H9 (cell line): Measurements from ENCODE around the gene TPD52L2. TPM values are rescaled to one million over a fixed set of nuclear protein-coding genes. Genes with fewer than 3 reads are reported as not detected.
"Not testable (repeated sequence)": the region's sequence is repeated elsewhere in the genome, so short reads cannot be mapped to it uniquely, and the experiment has no call there.

Experiments used
- DNase-seq: peaks from one replicate; pipeline ENCODE4 v3.0.0-alpha.2; 2017
- H2AFZ ChIP-seq: one replicate; pipeline ENCODE4 v1.6.1; 2013; ENCODE audit warnings: mild to moderate bottlenecking, low read length, control low read depth, moderate library complexity
- H2AK5ac ChIP-seq: 2 replicates; pipeline ENCODE4 v1.6.1; 2013; ENCODE audit warnings: low read length, control low read depth, mixed read lengths; ENCODE audit not compliant: insufficient read length
- H2BK120ac ChIP-seq: one replicate; pipeline ENCODE4 v1.6.1; 2013; ENCODE audit warnings: low read depth, mild to moderate bottlenecking, low read length, control low read depth, inconsistent platforms; ENCODE audit not compliant: poor library complexity, severe bottlenecking
- H2BK12ac ChIP-seq: 2 replicates; pipeline ENCODE4 v1.6.1; 2013; ENCODE audit warnings: low read length, control low read depth, mixed read lengths, low read depth; ENCODE audit not compliant: insufficient read length
- H2BK15ac ChIP-seq: 2 replicates; pipeline ENCODE4 v1.6.1; 2013; ENCODE audit warnings: low read depth, low read length, control low read depth
- H2BK20ac ChIP-seq: one replicate; pipeline ENCODE4 v1.6.1; 2013; ENCODE audit warnings: low read depth, mild to moderate bottlenecking, low read length, control low read depth, inconsistent platforms; ENCODE audit not compliant: poor library complexity, severe bottlenecking
- H2BK5ac ChIP-seq: 2 replicates; pipeline ENCODE4 v1.6.1; 2013; ENCODE audit warnings: low read length, control low read depth, mixed read lengths; ENCODE audit not compliant: insufficient read length
- H3K14ac ChIP-seq: 2 replicates; pipeline ENCODE4 v1.6.1; 2013; ENCODE audit warnings: low read length, control low read depth; ENCODE audit not compliant: insufficient read depth
- H3K18ac ChIP-seq: 2 replicates; pipeline ENCODE4 v1.6.1; 2013; ENCODE audit warnings: low read depth, mild to moderate bottlenecking, mixed read lengths, low read length, control low read depth; ENCODE audit not compliant: insufficient read length
- H3K23ac ChIP-seq: 2 replicates; pipeline ENCODE4 v1.6.1; 2013; ENCODE audit warnings: low read length, control low read depth, mixed read lengths, low read depth; ENCODE audit not compliant: insufficient read length
- H3K23me2 ChIP-seq: 2 replicates; pipeline ENCODE4 v1.6.1; 2013; ENCODE audit warnings: low read depth, mild to moderate bottlenecking, mixed read lengths, low read length, control low read depth; ENCODE audit not compliant: insufficient read length, poor library complexity, severe bottlenecking
- H3K27ac ChIP-seq: 2 replicates; pipeline ENCODE4 v1.5.1; 2013; ENCODE audit warnings: low read length, control low read depth, mixed read lengths, low read depth; ENCODE audit not compliant: insufficient read length
- H3K27me3 ChIP-seq: 2 replicates; pipeline ENCODE4 v1.6.1; 2013; ENCODE audit warnings: low read length, control low read depth, inconsistent platforms; ENCODE audit not compliant: insufficient read depth
- H3K4ac ChIP-seq: 2 replicates; pipeline ENCODE4 v1.6.1; 2013; ENCODE audit warnings: low read depth, mild to moderate bottlenecking, control low read depth, inconsistent platforms, low read length, moderate library complexity
- H3K4me1 ChIP-seq: 2 replicates; pipeline ENCODE4 v1.6.1; 2013; ENCODE audit warnings: low read length, control low read depth, inconsistent platforms; ENCODE audit not compliant: insufficient read depth
- H3K4me2 ChIP-seq: 2 replicates; pipeline ENCODE4 v1.6.1; 2013; ENCODE audit warnings: low read length, control low read depth, mixed read lengths; ENCODE audit not compliant: insufficient read length, insufficient read depth
- H3K56ac ChIP-seq: 2 replicates; pipeline ENCODE4 v1.6.1; 2013; ENCODE audit warnings: low read depth, mild to moderate bottlenecking, mixed read lengths, low read length, control low read depth; ENCODE audit not compliant: insufficient read length
- H3K79me1 ChIP-seq: 2 replicates; pipeline ENCODE4 v1.6.1; 2013; ENCODE audit warnings: low read depth, mild to moderate bottlenecking, moderate library complexity, low read length, control low read depth, inconsistent platforms; ENCODE audit not compliant: insufficient read depth, poor library complexity, severe bottlenecking
- H3K79me2 ChIP-seq: 2 replicates; pipeline ENCODE4 v1.6.1; 2013; ENCODE audit warnings: low read length, control low read depth, inconsistent platforms; ENCODE audit not compliant: insufficient read depth
- H3K9ac ChIP-seq: 2 replicates; pipeline ENCODE4 v1.6.1; 2013; ENCODE audit warnings: low read length, control low read depth, mixed read lengths; ENCODE audit not compliant: insufficient read length; ENCODE audit errors: extremely low read depth
- H3K9me3 ChIP-seq: one replicate; pipeline ENCODE4 v1.6.1; 2013; ENCODE audit warnings: low read depth, low read length, inconsistent platforms; ENCODE audit not compliant: control insufficient read depth
- H3T11ph ChIP-seq: one replicate; pipeline ENCODE4 v1.6.1; 2013; ENCODE audit warnings: mild to moderate bottlenecking, low read length, control low read depth, inconsistent platforms
- H4K20me1 ChIP-seq: one replicate; pipeline ENCODE4 v1.6.1; 2013; ENCODE audit not compliant: control insufficient read depth, insufficient read length, insufficient read depth
- H4K5ac ChIP-seq: 2 replicates; pipeline ENCODE4 v1.6.1; 2013; ENCODE audit warnings: low read depth, mild to moderate bottlenecking, mixed read lengths, low read length, control low read depth; ENCODE audit not compliant: insufficient read length
- H4K8ac ChIP-seq: replicated peaks from 2 replicates; pipeline ENCODE4 v1.6.1; 2013; ENCODE audit warnings: low read length, control low read depth, mixed read lengths, low read depth; ENCODE audit not compliant: insufficient read length
- H4K91ac ChIP-seq: 2 replicates; pipeline ENCODE4 v1.6.1; 2013; ENCODE audit warnings: low read depth, mild to moderate bottlenecking, moderate library complexity, mixed read lengths, low read length, control low read depth; ENCODE audit not compliant: insufficient read length
- H3K27ac Mint-ChIP-seq, 3 experiments: 2 replicates in 2 of 3; 3 replicates in 1 of 3; pipeline ENCODE4 v1.8.0; 2020 to 2021; ENCODE audit warnings: mixed read lengths in 3 of 3, mild to moderate bottlenecking in 1 of 3, moderate library complexity in 1 of 3
- H3K27me3 Mint-ChIP-seq: 2 replicates; pipeline ENCODE4 v1.8.0; 2021; ENCODE audit warnings: low read depth, mild to moderate bottlenecking, moderate library complexity, mixed read lengths
- H3K36me3 Mint-ChIP-seq, 3 experiments: 2 replicates in 2 of 3; 3 replicates in 1 of 3; pipeline ENCODE4 v1.8.0; 2020 to 2021; ENCODE audit warnings: low read depth in 3 of 3, mixed read lengths in 3 of 3; ENCODE audit not compliant: insufficient read depth in 1 of 3
- H3K4me1 Mint-ChIP-seq, 2 experiments: 2 replicates each; pipeline ENCODE4 v1.8.0; 2020; ENCODE audit warnings: mixed read lengths in 2 of 2
- H3K4me3 Mint-ChIP-seq, 2 experiments: 2 replicates in 1 of 2; 3 replicates in 1 of 2; pipeline ENCODE4 v1.8.0; 2020 to 2021; ENCODE audit warnings: mild to moderate bottlenecking in 2 of 2, mixed read lengths in 2 of 2, moderate library complexity in 1 of 2
- H3K9me3 Mint-ChIP-seq, 2 experiments: 2 replicates in 1 of 2; 3 replicates in 1 of 2; pipeline ENCODE4 v1.8.0; 2020; ENCODE audit warnings: mild to moderate bottlenecking in 2 of 2, mixed read lengths in 2 of 2, moderate library complexity in 1 of 2
- WGBS: extraction: QIAGEN DNeasy Blood & Tissue Kit; methylation state at CpG from one replicate; pipeline ENCODE4 v1.1.7; 2013; ENCODE audit warnings: missing lambda C conversion rate, low lambda C conversion rate, mixed read lengths; ENCODE audit not compliant: insufficient read length; ENCODE audit errors: extremely low coverage; 5-methylcytosine and 5-hydroxymethylcytosine counted together
- total RNA-seq: library from RNA; stranded (reverse); gene quantifications from 2 replicates; pipeline ENCODE4 v1.2.1, GENCODE V29; 2021
- TF ChIP-seq, protein P1 (sequence below): fragments of 200-600 bp; sonication (generic); conservative IDR thresholded peaks from 3 replicates; pipeline ENCODE4 v1.8.0; 2021; ENCODE audit warnings: antibody characterized with exemption, mild to moderate bottlenecking

Gene TPD52L2
- total RNA-seq, 1 experiment from 2014 or later, result 94.1 TPM

DNA sequence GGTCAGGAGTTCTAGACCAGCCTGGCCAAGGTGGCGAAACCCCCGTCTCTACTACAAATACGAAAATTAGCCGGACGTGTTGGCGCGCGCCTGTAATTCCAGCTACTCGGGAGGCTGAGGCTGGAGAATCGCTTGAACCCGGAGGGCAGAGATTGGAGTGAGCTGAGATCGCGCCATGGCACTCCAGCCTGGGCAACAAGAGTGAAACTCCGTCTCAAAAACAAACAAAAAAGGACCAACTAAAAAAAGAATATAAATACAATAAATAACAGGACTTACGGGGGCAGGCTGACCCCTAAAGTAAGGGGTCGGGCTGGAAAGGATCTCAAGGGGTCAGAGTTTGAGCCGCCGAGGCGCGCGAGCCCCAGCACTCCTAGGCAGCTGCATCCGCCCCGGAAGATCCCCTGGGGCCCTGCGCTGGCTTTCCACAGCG is 509 bp upstream of the TPD52L2 start:
- no peak for DNase-seq
- no peak overlapping the region for H2BK5ac ChIP-seq
- no peak overlapping the region for H3K56ac ChIP-seq
- no peak overlapping the region for H2BK120ac ChIP-seq
- Mint-ChIP-seq H3K27me3 (no peaks in the 10 kb centered on the region), H3K4me3 (peak overlapping the region; percentile 91 to 93), H3K36me3 (peaks cover 11 to 30% (median 28%) of the 10 kb centered on the region in 3 experiments), H3K27ac (peak overlapping the region; percentile 96 to 98 (median 96)), H3K9me3 (0 out of 5 replicates have a peak, but pooled peaks cover 0 to 2% of the 10 kb centered on the region in 2 experiments), H3K4me1 (peaks cover 17 to 30% of the 10 kb centered on the region in 2 experiments)
- no peak overlapping the region for H3T11ph ChIP-seq
- no peak overlapping the region for H3K18ac ChIP-seq
- no peak overlapping the region for H3K27ac ChIP-seq
- H3K79me2 ChIP-seq, result peaks cover 5% of the 10 kb centered on the region; the same call in 1 of the 2 replicates
- no peak overlapping the region for H2AFZ ChIP-seq
- H3K4me2 ChIP-seq, result peak overlapping the region; percentile 47
- H3K23me2 ChIP-seq, result peaks cover 3% of the 10 kb centered on the region
- no peak overlapping the region for H4K91ac ChIP-seq
- H2BK15ac ChIP-seq, result no peak overlapping the region
- no peaks in the 10 kb centered on the region for H4K20me1 ChIP-seq
- peaks cover 5% of the 10 kb centered on the region for H3K79me1 ChIP-seq
- H2BK12ac ChIP-seq, result no peak overlapping the region
- no peaks in the 10 kb centered on the region; the same call in 1 of the 2 replicates for H3K4me1 ChIP-seq
- no peaks in the 10 kb centered on the region for H3K9me3 ChIP-seq
- H3K4ac ChIP-seq, result no peak overlapping the region
- H4K8ac ChIP-seq, result no peak overlapping the region
- H3K27me3 ChIP-seq, result no peaks in the 10 kb centered on the region
- no peak overlapping the region for H3K14ac ChIP-seq
- H3K23ac ChIP-seq, result no peak overlapping the region
- peak overlapping the region; percentile 47 for H3K9ac ChIP-seq
- no peak overlapping the region for H2AK5ac ChIP-seq
- TF ChIP-seq, protein P1, sequence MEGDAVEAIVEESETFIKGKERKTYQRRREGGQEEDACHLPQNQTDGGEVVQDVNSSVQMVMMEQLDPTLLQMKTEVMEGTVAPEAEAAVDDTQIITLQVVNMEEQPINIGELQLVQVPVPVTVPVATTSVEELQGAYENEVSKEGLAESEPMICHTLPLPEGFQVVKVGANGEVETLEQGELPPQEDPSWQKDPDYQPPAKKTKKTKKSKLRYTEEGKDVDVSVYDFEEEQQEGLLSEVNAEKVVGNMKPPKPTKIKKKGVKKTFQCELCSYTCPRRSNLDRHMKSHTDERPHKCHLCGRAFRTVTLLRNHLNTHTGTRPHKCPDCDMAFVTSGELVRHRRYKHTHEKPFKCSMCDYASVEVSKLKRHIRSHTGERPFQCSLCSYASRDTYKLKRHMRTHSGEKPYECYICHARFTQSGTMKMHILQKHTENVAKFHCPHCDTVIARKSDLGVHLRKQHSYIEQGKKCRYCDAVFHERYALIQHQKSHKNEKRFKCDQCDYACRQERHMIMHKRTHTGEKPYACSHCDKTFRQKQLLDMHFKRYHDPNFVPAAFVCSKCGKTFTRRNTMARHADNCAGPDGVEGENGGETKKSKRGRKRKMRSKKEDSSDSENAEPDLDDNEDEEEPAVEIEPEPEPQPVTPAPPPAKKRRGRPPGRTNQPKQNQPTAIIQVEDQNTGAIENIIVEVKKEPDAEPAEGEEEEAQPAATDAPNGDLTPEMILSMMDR, result no peak
- H2BK20ac ChIP-seq, result no peak overlapping the region
- WGBS, result no CpG with 5 or more reads among the region's 25 CpGs
- H4K5ac ChIP-seq, result no peak overlapping the region

DNA sequence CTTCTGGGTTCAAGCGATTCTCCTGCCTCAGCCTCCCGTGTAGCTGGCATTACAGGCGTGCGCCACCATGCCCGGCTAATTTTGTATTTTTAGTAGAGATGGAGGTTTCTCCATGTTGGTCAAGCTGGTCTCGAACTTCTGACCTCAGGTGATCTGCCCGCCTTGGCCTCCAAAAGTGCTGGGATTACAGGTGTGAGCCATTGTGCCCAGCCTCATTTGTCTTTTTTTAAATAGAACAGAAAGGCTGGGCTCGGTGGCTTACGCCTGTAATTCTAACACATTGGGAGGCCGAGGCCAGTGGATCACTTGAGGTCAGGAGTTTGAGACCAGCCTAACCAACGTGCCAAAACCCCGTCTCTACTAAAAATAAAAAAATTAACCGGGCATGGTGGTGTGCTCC is 2.0 kb downstream of the TPD52L2 start:
- not testable (repeated sequence) for H3K56ac ChIP-seq, DNase-seq, H3K18ac ChIP-seq, H3K9me3 ChIP-seq, H3K27ac ChIP-seq, H4K20me1 ChIP-seq, H2BK20ac ChIP-seq, H3K79me2 ChIP-seq, H2BK5ac ChIP-seq, H3K4me2 ChIP-seq, H3K14ac ChIP-seq, H3K9me3 Mint-ChIP-seq, H4K8ac ChIP-seq, H3K27me3 ChIP-seq, H3K4ac ChIP-seq, H4K5ac ChIP-seq, H3K27me3 Mint-ChIP-seq, H3K9ac ChIP-seq, H3K79me1 ChIP-seq, H3T11ph ChIP-seq, H3K27ac Mint-ChIP-seq, H2BK15ac ChIP-seq, H2AK5ac ChIP-seq, H2BK12ac ChIP-seq, H2AFZ ChIP-seq, H2BK120ac ChIP-seq, H4K91ac ChIP-seq, H3K23ac ChIP-seq, H3K23me2 ChIP-seq, H3K4me1 ChIP-seq
- peak overlapping the region; percentile 91 to 93; a peak in 4 of 5 replicates for H3K4me3 Mint-ChIP-seq
- H3K4me1 Mint-ChIP-seq, result peaks cover 13 to 15% of the 10 kb centered on the region in 2 experiments
- peaks cover 14 to 42% (median 41%) of the 10 kb centered on the region in 3 experiments for H3K36me3 Mint-ChIP-seq
- WGBS, result no CpG with 5 or more reads among the region's 13 CpGs
